Stomach (tissue), 9 donors: ENCODE data around the gene ATG16L2. TPM values are rescaled to one million over a fixed set of nuclear protein-coding genes. Genes with fewer than 3 reads are reported as not detected.

Experiments used
- DNase-seq, 2 donors: peaks; one replicate each; pipeline versions ENCODE4 v3.0.0 to v3.0.0-alpha.2; 2013 to 2019
- H3K27ac ChIP-seq, 5 donors: fragments of 200-600 bp in 4 of 5; sonication (generic) in 4 of 5; one replicate each; pipeline ENCODE4 v1.5.1; 2013 to 2019; ENCODE audit warnings: mild to moderate bottlenecking in 1 of 5, moderate library complexity in 1 of 5
- H3K27me3 ChIP-seq, 3 donors: fragments of 200-600 bp; sonication (generic); one replicate each; pipeline ENCODE4 v1.5.1; 2017 to 2019; ENCODE audit warnings: mixed run types in 1 of 3
- H3K36me3 ChIP-seq, 4 donors: fragments of 200-600 bp; sonication (generic); 1 replicate in 3 of 4; 2 replicates in 1 of 4; pipeline ENCODE4 v1.5.1; 2016 to 2019
- H3K4me1 ChIP-seq, 4 donors: fragments of 200-600 bp; sonication (generic); one replicate each; pipeline ENCODE4 v1.5.1; 2016 to 2019
- H3K4me3 ChIP-seq, 4 donors: fragments of 200-600 bp; sonication (generic) in 3 of 4; one replicate each; pipeline ENCODE4 v1.5.1; 2016 to 2019; ENCODE audit warnings: mild to moderate bottlenecking in 1 of 4
- H3K9me3 ChIP-seq, 4 donors: fragments of 200-600 bp; sonication (generic); one replicate each; pipeline ENCODE4 v1.5.1; 2016 to 2019
- EP300 ChIP-seq: sonication (generic); formaldehyde crosslinking; IDR thresholded peaks from one replicate; pipeline ENCODE4 v1.6.1; 2017; ENCODE audit warnings: antibody characterized with exemption
- POLR2A ChIP-seq, 4 donors: fragments of 450-650 bp; IDR thresholded peaks; one replicate each; pipeline ENCODE4 v1.6.1; 2016; ENCODE audit warnings: antibody characterized with exemption in 4 of 4, control low read depth in 2 of 4, mild to moderate bottlenecking in 1 of 4, moderate library complexity in 1 of 4
- POLR2AphosphoS5 ChIP-seq, 3 donors: sonication (generic); formaldehyde crosslinking; IDR thresholded peaks; one replicate each; pipeline ENCODE4 v1.6.1; 2016; ENCODE audit warnings: antibody characterized with exemption in 3 of 3
- WGBS, 5 donors: extraction: QIAGEN DNeasy Blood & Tissue Kit in 3 of 5; methylation state at CpG; one replicate each; pipeline versions ENCODE4 v1.1.5 to v1.1.7; 2013 to 2018; 5-methylcytosine and 5-hydroxymethylcytosine counted together
- intact Hi-C: fragments of 100-400 bp; cut with DNase I; formaldehyde crosslinking; loops from one replicate; pipeline ENCODE4 v1.15.1; 2023; ENCODE audit warnings: low total_unique reads
- polyA plus RNA-seq, 3 donors: library from polyadenylated mRNA; stranded (reverse); fragments of 200-250 nt; gene quantifications; one replicate each; pipeline ENCODE4 v1.2.3, GENCODE V29; 2013
- total RNA-seq, 5 donors: library from RNA; depleted of rRNA; stranded (reverse); fragments of >200 nt; gene quantifications; one replicate each; pipeline versions ENCODE4 v1.1.0 to v1.2.3, GENCODE V29; 2014 to 2016
- TF ChIP-seq, protein P1 (sequence below), 7 experiments: fragments of 450-650 bp in 4 of 7; fragments of 200-600 bp in 3 of 7; sonication (generic) in 3 of 7; IDR thresholded peaks; one replicate each; pipeline ENCODE4 v1.5.1; 2016 to 2019; ENCODE audit warnings: antibody characterized with exemption in 7 of 7, control low read depth in 2 of 7, mild to moderate bottlenecking in 1 of 7
- donor health status: healthy with polysubstance abuse.
- donor health status: Bipolar disorder and iron deficiency.
- donor health status: healthy.

The ATG16L2 gene
- total and polyA plus RNA-seq, 8 donors = 13.0 to 266 (median 38.2) TPM

DNA sequence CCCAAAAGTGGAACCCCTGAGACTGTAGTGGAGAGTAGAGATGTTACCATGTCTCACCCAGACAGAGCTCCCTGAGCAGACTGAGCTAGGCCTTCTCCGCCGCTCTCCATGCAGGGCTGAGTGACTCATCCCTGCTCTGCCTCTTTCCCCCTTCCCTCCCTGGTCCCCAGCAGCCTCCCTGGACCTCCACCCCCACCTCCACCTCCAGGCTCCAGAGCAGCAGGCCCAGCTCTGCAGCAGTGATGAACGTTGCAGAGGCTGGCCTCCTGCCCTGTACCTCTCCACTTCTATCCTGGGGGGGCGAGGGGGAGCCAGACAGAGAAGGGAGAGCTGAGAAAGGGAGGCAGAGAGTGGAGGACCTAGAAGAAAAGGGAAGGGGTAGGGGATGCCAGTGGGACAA is 42.7 kb upstream of the ATG16L2 start:
- Histone ChIP-seq H3K27ac (peak overlapping the region in 3 of 5 donors; percentile 14 to 96 (median 93)), H3K9me3 (no peaks in the 10 kb centered on the region), H3K36me3 (peaks cover 5 to 23% (median 11%) of the 10 kb centered on the region in 4 donors), H3K27me3 (no peaks in the 10 kb centered on the region), H3K4me3 (no peak overlapping the region), H3K4me1 (peaks cover 43 to 96% (median 84%) of the 10 kb centered on the region in 4 donors)
- WGBS, 5 donors = 42 to 49% (median 46%) methylated on average over 4 of the region's 4 CpGs
- TF ChIP-seq POLR2A (IDR thresholded peaks at IDR 0.05) (no peak), POLR2AphosphoS5 (IDR thresholded peaks at IDR 0.05) (no peak), EP300 (no peak)
- TF ChIP-seq, protein P1, sequence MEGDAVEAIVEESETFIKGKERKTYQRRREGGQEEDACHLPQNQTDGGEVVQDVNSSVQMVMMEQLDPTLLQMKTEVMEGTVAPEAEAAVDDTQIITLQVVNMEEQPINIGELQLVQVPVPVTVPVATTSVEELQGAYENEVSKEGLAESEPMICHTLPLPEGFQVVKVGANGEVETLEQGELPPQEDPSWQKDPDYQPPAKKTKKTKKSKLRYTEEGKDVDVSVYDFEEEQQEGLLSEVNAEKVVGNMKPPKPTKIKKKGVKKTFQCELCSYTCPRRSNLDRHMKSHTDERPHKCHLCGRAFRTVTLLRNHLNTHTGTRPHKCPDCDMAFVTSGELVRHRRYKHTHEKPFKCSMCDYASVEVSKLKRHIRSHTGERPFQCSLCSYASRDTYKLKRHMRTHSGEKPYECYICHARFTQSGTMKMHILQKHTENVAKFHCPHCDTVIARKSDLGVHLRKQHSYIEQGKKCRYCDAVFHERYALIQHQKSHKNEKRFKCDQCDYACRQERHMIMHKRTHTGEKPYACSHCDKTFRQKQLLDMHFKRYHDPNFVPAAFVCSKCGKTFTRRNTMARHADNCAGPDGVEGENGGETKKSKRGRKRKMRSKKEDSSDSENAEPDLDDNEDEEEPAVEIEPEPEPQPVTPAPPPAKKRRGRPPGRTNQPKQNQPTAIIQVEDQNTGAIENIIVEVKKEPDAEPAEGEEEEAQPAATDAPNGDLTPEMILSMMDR (IDR thresholded peaks at IDR 0.05) = no peak
- intact Hi-C loops = no loop called here
- no peak for DNase-seq

DNA sequence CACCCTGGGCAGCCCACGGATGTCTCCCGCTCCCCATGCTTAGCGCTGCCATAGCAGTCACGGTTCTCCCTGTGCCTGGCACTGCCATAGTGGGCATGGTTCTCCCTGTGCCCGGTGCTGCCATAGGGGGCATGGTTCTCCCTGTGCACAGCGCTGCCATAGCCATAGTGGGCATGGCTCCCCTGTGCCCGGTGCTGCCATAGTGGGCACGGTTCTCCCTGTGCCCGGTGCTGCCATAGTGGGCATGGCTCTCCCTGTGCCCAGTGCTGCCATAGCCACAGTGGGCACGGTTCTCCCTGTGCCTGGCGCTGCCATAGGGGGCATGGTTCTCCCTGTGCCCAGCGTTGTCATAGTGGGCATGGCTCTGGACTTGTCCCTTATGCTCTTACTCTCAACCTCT is 42.2 kb upstream of the ATG16L2 start:
- TF ChIP-seq, protein P1 (IDR thresholded peaks at IDR 0.05) = no peak
- TF ChIP-seq POLR2AphosphoS5 (IDR thresholded peaks at IDR 0.05) (no peak), POLR2A (IDR thresholded peaks at IDR 0.05) (no peak), EP300 (no peak)
- H3K27me3 ChIP-seq = no peaks in the 10 kb centered on the region
- H3K27ac ChIP-seq = peak overlapping the region in 3 of 5 donors; percentile 14 to 96 (median 93)
- peaks cover 5 to 23% (median 11%) of the 10 kb centered on the region in 4 donors for H3K36me3 ChIP-seq
- no peak for DNase-seq
- peak overlapping the region in 1 of 4 donors; percentile 0 for H3K4me3 ChIP-seq
- peaks cover 49 to 96% (median 84%) of the 10 kb centered on the region in 4 donors for H3K4me1 ChIP-seq
- 59 to 91% (median 68%) methylated on average over 6 to 12 of the region's 12 CpGs for WGBS, 5 donors
- intact Hi-C loops = no loop called here
- H3K9me3 ChIP-seq = no peaks in the 10 kb centered on the region

DNA sequence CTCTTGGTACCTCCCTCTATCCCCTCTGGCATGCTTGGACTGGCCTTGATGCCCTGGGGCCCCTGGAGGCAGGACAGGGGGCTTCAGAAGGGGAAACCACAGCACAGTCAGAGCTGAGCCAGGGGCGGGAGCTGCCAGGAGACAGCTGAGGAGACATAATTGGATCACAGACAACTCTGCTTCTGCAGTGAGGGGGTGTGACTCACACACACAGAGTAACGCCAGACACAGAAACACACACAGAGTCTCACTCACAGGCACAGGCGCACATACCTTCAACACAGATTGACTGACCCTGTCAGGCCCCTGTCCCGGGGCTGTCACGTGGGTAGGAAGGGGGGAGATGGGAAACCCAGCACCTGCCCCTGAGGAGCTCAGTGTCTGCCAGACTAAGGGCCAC is 40.9 kb upstream of the ATG16L2 start:
- 18 to 29% (median 23%) methylated on average over 4 to 5 of the region's 5 CpGs for WGBS, 5 donors
- no peaks in the 10 kb centered on the region for H3K27me3 ChIP-seq
- intact Hi-C loops = no loop called here
- no peak for TF ChIP-seq POLR2A (IDR thresholded peaks at IDR 0.05)
- TF ChIP-seq POLR2AphosphoS5 (IDR thresholded peaks at IDR 0.05) = peak in 1 of 3 donors; percentile 23
- H3K36me3 ChIP-seq = peaks cover 4 to 23% (median 11%) of the 10 kb centered on the region in 4 donors
- DNase-seq = peak in 1 of 2 donors; percentile 89
- peaks cover 61 to 96% (median 84%) of the 10 kb centered on the region in 4 donors for H3K4me1 ChIP-seq
- H3K9me3 ChIP-seq = no peaks in the 10 kb centered on the region
- H3K27ac ChIP-seq = peak overlapping the region; percentile 11 to 96 (median 93)
- H3K4me3 ChIP-seq = no peak overlapping the region

DNA sequence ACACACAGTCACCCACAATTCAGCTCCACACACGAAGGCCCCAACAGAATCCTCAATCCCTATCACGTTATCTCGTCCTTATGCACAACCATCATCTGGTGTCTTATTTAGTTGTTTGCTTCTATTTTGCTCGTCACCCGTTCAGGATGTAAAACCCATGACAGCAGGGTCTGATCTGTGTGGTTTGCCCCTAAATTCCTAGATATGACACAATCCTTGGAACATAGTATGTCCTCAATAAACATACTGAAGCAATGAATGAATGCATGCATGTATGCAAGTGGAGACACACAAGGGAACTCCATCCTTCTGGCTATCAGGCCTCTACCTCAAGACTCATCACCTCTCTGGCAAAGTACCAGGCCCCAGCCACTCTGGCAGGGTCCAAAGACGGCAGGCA is 40.5 kb upstream of the ATG16L2 start:
- 31 to 62% (median 46%) methylated on average over 6 of the region's 6 CpGs for WGBS, 5 donors
- Histone ChIP-seq H3K9me3 (no peaks in the 10 kb centered on the region), H3K27ac (peak overlapping the region in 4 of 5 donors; percentile 56 to 96 (median 93)), H3K4me3 (no peak overlapping the region), H3K27me3 (no peaks in the 10 kb centered on the region), H3K4me1 (peaks cover 65 to 96% (median 84%) of the 10 kb centered on the region in 4 donors), H3K36me3 (peaks cover 4 to 21% (median 12%) of the 10 kb centered on the region in 4 donors)
- no peak for DNase-seq
- TF ChIP-seq POLR2AphosphoS5 (IDR thresholded peaks at IDR 0.05) = no peak
- no peak for TF ChIP-seq EP300
- no peak for TF ChIP-seq POLR2A (IDR thresholded peaks at IDR 0.05)
- TF ChIP-seq, protein P1 (IDR thresholded peaks at IDR 0.05) = no peak
- intact Hi-C loops = no loop called here

DNA sequence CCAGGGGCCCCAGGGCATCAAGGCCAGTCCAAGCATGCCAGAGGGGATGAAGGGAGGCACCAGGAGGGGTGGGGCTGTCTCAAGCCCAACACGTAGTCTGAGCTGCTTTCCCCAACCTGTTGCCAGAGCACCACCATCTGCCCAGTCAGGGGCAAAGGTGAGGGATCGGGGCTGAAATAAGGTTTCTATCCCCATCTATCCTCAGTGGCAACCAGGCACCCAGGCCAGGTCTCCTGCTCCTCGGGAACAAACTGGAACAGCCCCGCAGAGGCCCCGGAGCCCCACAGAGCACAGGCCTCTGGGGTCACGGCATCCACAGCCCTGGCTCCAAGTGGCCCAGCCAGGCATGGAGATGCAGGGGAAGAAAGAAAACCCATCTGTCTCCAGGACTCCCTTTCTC is 39.7 kb upstream of the ATG16L2 start:
- DNase-seq = no peak
- intact Hi-C loops = no loop called here
- H3K4me3 ChIP-seq = no peak overlapping the region
- peaks cover 66 to 98% (median 90%) of the 10 kb centered on the region in 4 donors for H3K4me1 ChIP-seq
- H3K9me3 ChIP-seq = no peaks in the 10 kb centered on the region
- H3K27ac ChIP-seq = peak overlapping the region in 4 of 5 donors; percentile 93 to 96 (median 94)
- no peaks in the 10 kb centered on the region for H3K27me3 ChIP-seq
- 34 to 65% (median 42%) methylated on average over 3 to 6 of the region's 6 CpGs for WGBS, 5 donors
- peaks cover 4 to 19% (median 11%) of the 10 kb centered on the region in 4 donors for H3K36me3 ChIP-seq
- TF ChIP-seq POLR2A (IDR thresholded peaks at IDR 0.05) (no peak), POLR2AphosphoS5 (IDR thresholded peaks at IDR 0.05) (no peak)
- TF ChIP-seq, protein P1 (IDR thresholded peaks at IDR 0.05) = no peak
